SK-N-SH (cell line): Measurements from ENCODE around the gene MAPK12. TPM values are rescaled to one million over a fixed set of nuclear protein-coding genes. Genes with fewer than 3 reads are reported as not detected.

ENCODE experiments used
- ELF1 ChIP-seq: IDR thresholded peaks from 2 replicates; pipeline ENCODE4 v1.4.0; 2012
- EP300 ChIP-seq, 2 experiments: IDR thresholded peaks; 2 replicates each; pipeline versions ENCODE4 v1.4.0 to v1.6.1; 2012; ENCODE audit warnings: borderline replicate concordance in 1 of 2, low read depth in 1 of 2, low read length in 1 of 2
- FOSL2 ChIP-seq: IDR thresholded peaks from 2 replicates; pipeline ENCODE4 v1.4.0; 2012; ENCODE audit warnings: low read depth, mild to moderate bottlenecking, moderate library complexity, borderline replicate concordance
- FOXM1 ChIP-seq: IDR thresholded peaks from 2 replicates; pipeline ENCODE4 v1.4.0; 2012; ENCODE audit warnings: low read depth, mild to moderate bottlenecking
- GABPA ChIP-seq: IDR thresholded peaks from 2 replicates; pipeline ENCODE4 v1.4.0; 2012; ENCODE audit warnings: low read depth, mild to moderate bottlenecking
- JUND ChIP-seq: IDR thresholded peaks from 2 replicates; pipeline ENCODE4 v1.4.0; 2012
- MAX ChIP-seq: IDR thresholded peaks from 2 replicates; pipeline ENCODE4 v1.4.0; 2012; ENCODE audit warnings: low read depth
- MEF2A ChIP-seq: IDR thresholded peaks from 2 replicates; pipeline ENCODE4 v1.4.0; 2012; ENCODE audit warnings: low read depth, borderline replicate concordance
- NRF1 ChIP-seq: IDR thresholded peaks from 2 replicates; pipeline ENCODE4 v1.6.1; 2012; ENCODE audit warnings: low read depth, mild to moderate bottlenecking, low read length
- RAD21 ChIP-seq: IDR thresholded peaks from 2 replicates; pipeline ENCODE4 v1.6.1; 2012; ENCODE audit warnings: mild to moderate bottlenecking, low read length
- RCOR1 ChIP-seq: fragments of 150-350 bp; IDR thresholded peaks from 2 replicates; pipeline ENCODE4 v1.6.1; 2017; ENCODE audit warnings: antibody characterized with exemption, low read length
- REST ChIP-seq: IDR thresholded peaks from 2 replicates; pipeline ENCODE4 v1.6.1; 2012; ENCODE audit warnings: mild to moderate bottlenecking, low read depth, low read length, moderate library complexity
- RFX5 ChIP-seq: IDR thresholded peaks from 2 replicates; pipeline ENCODE4 v1.6.1; 2012; ENCODE audit warnings: mild to moderate bottlenecking, improper control_type of control experiment, low read length
- SMC3 ChIP-seq: IDR thresholded peaks from 2 replicates; pipeline ENCODE4 v1.6.1; 2012; ENCODE audit warnings: low read depth, low read length, improper control_type of control experiment
- TAF1 ChIP-seq: IDR thresholded peaks from 2 replicates; pipeline ENCODE4 v1.6.1; 2012; ENCODE audit warnings: low read depth, mild to moderate bottlenecking, low read length, moderate library complexity, borderline replicate concordance
- USF2 ChIP-seq: fragments of 150-350 bp; IDR thresholded peaks from 2 replicates; pipeline ENCODE4 v1.6.1; 2017; ENCODE audit warnings: antibody characterized with exemption, low read length, low read depth, borderline replicate concordance
- YY1 ChIP-seq: IDR thresholded peaks from 2 replicates; pipeline ENCODE4 v1.4.0; 2012; ENCODE audit warnings: low read depth, mild to moderate bottlenecking
- polyA plus RNA-seq, 3 experiments: library from polyadenylated mRNA; depleted of rRNA; stranded (reverse); fragments of >200 nt; gene quantifications; 2 replicates each; pipeline ENCODE4 v1.2.3, GENCODE V29; 2012
- TF ChIP-seq, protein P1 (sequence below): IDR thresholded peaks from 2 replicates; pipeline ENCODE4 v1.4.0; 2012; ENCODE audit warnings: low read depth, borderline replicate concordance
- TF ChIP-seq, protein P2 (sequence below): IDR thresholded peaks from 2 replicates; pipeline ENCODE4; 2012

Gene MAPK12
- polyA plus RNA-seq, 1 of the 3 experiments (the other 2 are of a cell fraction): 118 TPM

GRCh38 chr22:50269970-50270665 lies 8.6 kb upstream of the MAPK12 start, which contains the start of gene MAPK11 (continued):
- TF ChIP-seq REST (no peak), ELF1 (no peak), SMC3 (no peak), RCOR1 (no peak), TAF1 (0 out of 2 replicates have a peak, but pooled peaks have one; percentile 5), FOXM1 (no peak), NRF1 (no peak), JUND (no peak), RAD21 (no peak), USF2 (no peak), FOSL2 (no peak), MAX (no peak), EP300 (IDR thresholded peaks at IDR 0.05; ENCODE audit: borderline replicate concordance in 1 of 2, low read depth in 1 of 2, low read length in 1 of 2) (no peak), YY1 (no peak), GABPA (peak; percentile 58; the same call in 1 of the 2 replicates), RFX5 (no peak), MEF2A (no peak)
- TF ChIP-seq, protein P1, sequence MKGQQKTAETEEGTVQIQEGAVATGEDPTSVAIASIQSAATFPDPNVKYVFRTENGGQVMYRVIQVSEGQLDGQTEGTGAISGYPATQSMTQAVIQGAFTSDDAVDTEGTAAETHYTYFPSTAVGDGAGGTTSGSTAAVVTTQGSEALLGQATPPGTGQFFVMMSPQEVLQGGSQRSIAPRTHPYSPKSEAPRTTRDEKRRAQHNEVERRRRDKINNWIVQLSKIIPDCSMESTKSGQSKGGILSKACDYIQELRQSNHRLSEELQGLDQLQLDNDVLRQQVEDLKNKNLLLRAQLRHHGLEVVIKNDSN: no peak
- TF ChIP-seq, protein P2, sequence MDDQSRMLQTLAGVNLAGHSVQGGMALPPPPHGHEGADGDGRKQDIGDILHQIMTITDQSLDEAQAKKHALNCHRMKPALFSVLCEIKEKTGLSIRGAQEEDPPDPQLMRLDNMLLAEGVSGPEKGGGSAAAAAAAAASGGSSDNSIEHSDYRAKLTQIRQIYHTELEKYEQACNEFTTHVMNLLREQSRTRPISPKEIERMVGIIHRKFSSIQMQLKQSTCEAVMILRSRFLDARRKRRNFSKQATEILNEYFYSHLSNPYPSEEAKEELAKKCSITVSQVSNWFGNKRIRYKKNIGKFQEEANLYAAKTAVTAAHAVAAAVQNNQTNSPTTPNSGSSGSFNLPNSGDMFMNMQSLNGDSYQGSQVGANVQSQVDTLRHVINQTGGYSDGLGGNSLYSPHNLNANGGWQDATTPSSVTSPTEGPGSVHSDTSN: no peak
